ENCODE data around the gene DEAF1.

DEAF1 gene

DNA sequence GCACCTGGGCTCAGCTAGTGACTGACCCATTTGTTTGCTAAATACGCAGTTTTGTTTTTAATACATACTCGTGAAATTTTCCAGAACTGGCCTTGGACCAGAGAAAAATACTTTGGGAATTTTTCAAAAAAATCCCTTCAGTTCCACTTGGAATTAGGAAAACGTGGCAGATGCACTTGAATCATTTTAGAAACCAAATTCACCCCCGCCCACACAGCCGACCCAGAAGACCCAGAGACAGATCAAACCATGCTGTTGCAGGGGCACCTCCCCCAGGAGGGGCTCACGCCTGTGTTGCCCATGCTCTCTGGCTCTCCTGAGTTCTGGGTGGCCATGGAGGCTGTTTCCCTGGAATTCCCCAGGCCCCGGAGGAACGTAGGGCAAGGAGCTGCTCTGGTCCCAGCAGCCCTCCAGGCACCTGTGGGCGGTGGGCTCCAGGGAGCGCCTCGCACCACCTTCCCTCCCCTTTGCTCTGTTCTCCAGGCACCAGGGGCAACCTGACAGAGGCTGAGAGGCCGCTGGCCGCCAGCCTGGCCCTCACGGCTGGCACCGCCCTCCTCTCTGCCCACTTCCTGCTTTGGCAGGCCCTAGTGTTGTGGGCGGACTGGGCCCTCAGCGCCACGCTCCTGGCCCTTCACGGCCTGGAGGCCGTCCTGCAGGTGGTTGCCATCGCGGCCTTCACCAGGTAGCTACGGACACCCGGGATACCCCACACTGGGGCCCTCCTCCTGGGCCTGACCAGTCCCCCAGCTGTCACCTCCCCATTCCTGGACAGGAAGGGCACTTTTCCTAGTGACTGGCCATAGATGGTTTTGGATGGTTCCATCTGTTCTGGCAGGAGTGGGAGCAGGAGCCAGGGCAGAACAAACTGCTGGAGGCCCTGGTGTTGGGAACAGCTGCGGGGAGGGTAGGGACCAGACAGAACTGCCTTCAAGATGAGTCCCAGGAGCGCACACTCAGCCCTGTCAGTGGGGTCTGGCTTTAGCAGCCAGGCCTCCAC is 7.7 kb upstream of the DEAF1 start:
- no peak overlapping the region for H3K4me3 ChIP-seq (ENCODE audit: low read depth, low read length)
- DNase-seq (ENCODE audit: low read depth): no peak
- TF ChIP-seq, protein P1, sequence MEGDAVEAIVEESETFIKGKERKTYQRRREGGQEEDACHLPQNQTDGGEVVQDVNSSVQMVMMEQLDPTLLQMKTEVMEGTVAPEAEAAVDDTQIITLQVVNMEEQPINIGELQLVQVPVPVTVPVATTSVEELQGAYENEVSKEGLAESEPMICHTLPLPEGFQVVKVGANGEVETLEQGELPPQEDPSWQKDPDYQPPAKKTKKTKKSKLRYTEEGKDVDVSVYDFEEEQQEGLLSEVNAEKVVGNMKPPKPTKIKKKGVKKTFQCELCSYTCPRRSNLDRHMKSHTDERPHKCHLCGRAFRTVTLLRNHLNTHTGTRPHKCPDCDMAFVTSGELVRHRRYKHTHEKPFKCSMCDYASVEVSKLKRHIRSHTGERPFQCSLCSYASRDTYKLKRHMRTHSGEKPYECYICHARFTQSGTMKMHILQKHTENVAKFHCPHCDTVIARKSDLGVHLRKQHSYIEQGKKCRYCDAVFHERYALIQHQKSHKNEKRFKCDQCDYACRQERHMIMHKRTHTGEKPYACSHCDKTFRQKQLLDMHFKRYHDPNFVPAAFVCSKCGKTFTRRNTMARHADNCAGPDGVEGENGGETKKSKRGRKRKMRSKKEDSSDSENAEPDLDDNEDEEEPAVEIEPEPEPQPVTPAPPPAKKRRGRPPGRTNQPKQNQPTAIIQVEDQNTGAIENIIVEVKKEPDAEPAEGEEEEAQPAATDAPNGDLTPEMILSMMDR (IDR thresholded peaks at IDR 0.05; ENCODE audit: low read depth, low read length, missing control alignments): no peak

DNA sequence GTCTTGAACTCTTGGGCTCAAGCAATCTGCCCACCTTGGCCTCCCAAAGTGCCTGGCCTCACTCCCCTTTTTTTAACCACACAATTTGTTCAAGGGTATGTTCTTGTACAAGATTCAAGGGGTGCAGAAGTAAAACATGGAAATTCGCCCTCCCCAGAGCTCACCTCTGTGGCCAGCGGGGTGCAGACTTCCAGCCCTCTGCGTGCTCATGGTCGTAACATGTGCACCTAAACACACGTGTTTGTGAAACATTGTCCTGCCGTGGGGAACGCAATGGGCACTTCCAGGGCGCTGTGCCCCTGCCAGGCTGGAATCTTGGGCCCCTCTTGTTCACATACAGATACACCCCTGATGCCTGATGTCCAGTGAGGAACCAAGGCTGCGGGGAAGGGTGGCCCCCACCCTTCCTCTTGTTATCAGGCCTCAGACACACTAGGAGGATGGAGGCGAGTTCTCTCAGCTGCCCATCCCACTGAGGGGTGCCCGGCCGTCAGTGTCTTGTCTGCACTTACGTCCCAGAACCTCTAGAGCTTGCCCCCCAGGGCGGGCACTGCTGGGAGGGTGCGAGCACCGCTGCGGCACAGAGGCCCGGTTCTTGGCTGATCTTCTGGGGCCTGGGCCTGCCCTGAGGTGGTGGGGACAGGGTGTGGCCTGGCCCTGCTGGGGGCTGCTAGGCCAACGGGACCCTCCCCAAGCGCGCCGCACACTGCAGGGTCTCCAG is 6.9 kb upstream of the DEAF1 start:
- DNase-seq (ENCODE audit: low read depth): no peak
- H3K4me3 ChIP-seq (ENCODE audit: low read depth, low read length): no peak overlapping the region
- TF ChIP-seq, protein P1 (IDR thresholded peaks at IDR 0.05; ENCODE audit: low read depth, low read length, missing control alignments): no peak

DNA sequence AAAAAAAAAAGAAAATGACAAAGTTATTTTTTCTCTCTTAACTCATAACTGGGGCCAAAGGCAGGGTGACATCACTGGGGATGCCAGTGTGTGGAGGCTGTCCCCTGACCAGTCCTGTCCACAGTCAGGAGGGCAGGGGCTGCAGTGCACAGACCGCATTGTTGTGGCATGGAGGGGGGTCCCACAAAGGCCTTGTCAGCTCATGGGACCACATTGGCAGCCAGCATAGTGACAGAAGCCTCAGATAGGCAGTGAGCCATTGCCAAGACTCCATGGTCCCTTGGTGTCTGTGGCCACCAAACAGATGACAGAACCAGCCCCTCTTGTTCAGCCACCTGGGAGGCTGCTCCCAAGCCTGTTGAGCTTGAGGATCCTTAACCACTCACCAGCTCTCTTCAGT is 4.7 kb upstream of the DEAF1 start:
- TF ChIP-seq, protein P1 (IDR thresholded peaks at IDR 0.05; ENCODE audit: low read depth, low read length, missing control alignments): no peak
- no peak for DNase-seq (ENCODE audit: low read depth)
- no peak overlapping the region for H3K4me3 ChIP-seq (ENCODE audit: low read depth, low read length)

DNA sequence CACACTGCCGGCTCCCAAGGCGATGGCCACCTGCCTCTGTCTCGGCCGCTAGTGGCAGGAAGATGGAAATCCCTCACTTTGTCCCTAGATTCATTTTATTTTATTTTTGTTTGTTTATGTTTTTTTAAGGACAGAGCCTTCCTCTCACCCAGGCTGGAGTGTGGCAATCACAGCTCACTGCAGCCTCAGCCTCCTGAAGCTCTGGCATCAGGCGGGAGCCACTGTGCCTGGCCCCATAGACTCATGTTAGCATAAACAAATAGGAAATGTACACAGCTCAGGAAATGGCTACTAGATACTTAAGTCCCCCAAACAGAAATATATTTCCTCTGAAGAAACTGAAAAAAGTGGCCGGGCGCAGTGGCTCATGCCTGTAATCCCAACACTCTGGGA is 4.1 kb upstream of the DEAF1 start:
- TF ChIP-seq, protein P1 (IDR thresholded peaks at IDR 0.05; ENCODE audit: low read depth, low read length, missing control alignments): no peak
- DNase-seq (ENCODE audit: low read depth): no peak
- no peak overlapping the region for H3K4me3 ChIP-seq (ENCODE audit: low read depth, low read length)

DNA sequence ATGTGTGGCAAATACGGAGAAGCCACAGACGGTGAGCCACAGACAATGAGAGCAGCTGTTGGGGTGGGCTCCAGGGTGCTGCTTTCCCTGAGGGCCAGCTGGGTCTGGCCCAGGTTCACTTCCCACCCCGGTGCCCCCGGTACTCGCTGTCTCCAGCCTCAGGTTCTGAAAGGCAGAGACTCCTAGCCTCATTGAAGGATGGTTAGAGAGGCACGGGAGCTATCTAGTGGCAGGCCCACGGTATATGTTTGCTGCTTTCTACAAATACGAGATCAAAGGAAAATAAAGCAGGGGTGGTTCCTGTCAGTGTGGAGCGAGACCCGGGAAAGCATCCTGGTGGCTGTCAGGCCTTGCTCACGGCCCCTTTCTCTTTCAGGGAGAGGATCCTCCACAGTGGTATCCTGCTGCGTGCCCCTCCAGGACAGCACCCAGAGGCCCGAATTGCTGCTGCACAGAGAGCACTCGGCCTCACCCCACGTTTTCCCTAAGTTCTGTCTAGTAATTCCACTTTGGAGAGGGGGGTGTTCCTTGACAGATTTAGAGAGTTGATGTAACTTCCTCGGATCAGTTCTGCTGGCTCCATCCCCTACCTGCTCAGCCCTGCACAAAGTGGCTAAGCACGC is 3.6 kb upstream of the DEAF1 start:
- no peak overlapping the region for H3K4me3 ChIP-seq (ENCODE audit: low read depth, low read length)
- DNase-seq (ENCODE audit: low read depth): no peak
- TF ChIP-seq, protein P1 (IDR thresholded peaks at IDR 0.05; ENCODE audit: low read depth, low read length, missing control alignments): no peak

DNA sequence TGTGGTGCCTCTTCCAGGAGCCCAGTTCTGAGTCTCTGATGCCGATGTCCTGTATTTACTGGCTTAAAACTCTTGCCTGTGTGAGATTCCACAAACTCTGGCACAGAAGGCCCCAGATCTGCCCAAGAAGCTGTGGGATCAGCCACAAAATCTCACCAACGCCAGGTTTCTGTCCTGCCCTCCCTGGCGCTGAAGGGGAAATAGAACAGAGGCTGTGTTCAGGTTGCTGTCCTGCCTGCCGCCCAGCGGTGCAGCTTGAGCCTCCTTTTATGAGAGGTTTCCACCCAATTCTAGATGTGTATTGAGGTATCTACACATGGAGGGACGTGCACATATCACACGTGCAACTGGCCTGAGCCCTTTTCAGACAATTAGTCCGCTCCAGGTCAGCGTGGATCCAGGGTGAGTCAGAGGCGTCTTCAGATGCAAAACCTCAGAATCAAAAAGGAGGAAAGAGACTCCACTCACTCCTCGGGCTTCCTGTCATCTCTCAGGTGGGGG is 2.8 kb upstream of the DEAF1 start:
- no peak overlapping the region for H3K4me3 ChIP-seq (ENCODE audit: low read depth, low read length)
- TF ChIP-seq, protein P1 (IDR thresholded peaks at IDR 0.05; ENCODE audit: low read depth, low read length, missing control alignments): no peak
- DNase-seq (ENCODE audit: low read depth): no peak

Data from GM12864 (cell line).